AG04450 (cell line): ENCODE data around the gene PTPRQ. TPM values are rescaled to one million over a fixed set of nuclear protein-coding genes. Genes with fewer than 3 reads are reported as not detected.

Source experiments
- CTCF ChIA-PET: fragments of 300-600, 350-600 bp; formaldehyde crosslinking; extraction: SDS; loops from one replicate; lab custom pipeline; 2022; ENCODE audit warnings: antibody characterized with exemption, inconsistent platforms; lab: Charles Lee
- POLR2A ChIA-PET: fragments of 350-600 bp; formaldehyde crosslinking; extraction: SDS; loops from one replicate; lab custom pipeline; 2021; ENCODE audit warnings: antibody characterized with exemption, inconsistent platforms; lab: Yijun Ruan, JAX
- DNase-seq: peaks from one replicate; pipeline ENCODE4 v3.0.0-alpha.2; 2011; ENCODE audit warnings: low read depth, low spot score
- H3K27ac ChIP-seq: one replicate; pipeline ENCODE4 v1.5.1; 2012; ENCODE audit warnings: low read depth, low read length, control low read depth
- H3K27me3 ChIP-seq: one replicate; pipeline ENCODE4 v1.6.0; 2012; ENCODE audit warnings: low read length; ENCODE audit not compliant: control insufficient read depth, insufficient read depth
- H3K4me3 ChIP-seq: 2 replicates; pipeline ENCODE4 v1.5.1; 2011; ENCODE audit warnings: mild to moderate bottlenecking, low read depth, low read length, control low read depth
- H3K9me3 ChIP-seq: 2 replicates; pipeline ENCODE4 v1.5.1; 2012; ENCODE audit warnings: low read length; ENCODE audit not compliant: control insufficient read depth, insufficient read depth
- CTCF ChIP-seq: IDR thresholded peaks from 2 replicates; pipeline ENCODE4 v1.5.1; 2011; ENCODE audit warnings: low read depth, low read length, control low read depth, inconsistent platforms
- polyA plus RNA-seq: library from polyadenylated mRNA; depleted of rRNA; stranded (reverse); fragments of >200 nt; gene quantifications from 2 replicates; pipeline ENCODE4 v1.2.3, GENCODE V29; 2011

PTPRQ gene
- polyA plus RNA-seq, 1 experiment, result 1.1 TPM

- CTCF ChIA-PET, result interaction anchor here (1.0 kb wide), 1 partner anchor 30 kb away, joined by 3 read pairs; no protein-coding TSS in a partner anchor
- no peaks in the 10 kb centered on the region for H3K9me3 ChIP-seq
These were observed 158.4 kb downstream of the PTPRQ start for GRCh38 chr12:80602455-80602854.

GRCh38 chr12:80607361-80608135, 163.5 kb downstream of the PTPRQ start:
- TF ChIP-seq CTCF, result 0 out of 2 replicates have a peak, but pooled peaks have one; percentile 15
- DNase-seq, result no peak
- POLR2A ChIA-PET, result no interaction called here
- Histone ChIP-seq H3K27ac (no peak overlapping the region), H3K27me3 (no peaks in the 10 kb centered on the region), H3K4me3 (no peak overlapping the region), H3K9me3 (no peaks in the 10 kb centered on the region)
- CTCF ChIA-PET, result interaction anchor here (0.7 to 1.6 kb wide), 6 partner anchors 9 to 100 kb away, joined by 3 read pairs; no protein-coding TSS in a partner anchor

More at GRCh38 chr12:80602455-80602854, 158.4 kb downstream of the PTPRQ start:
- no peak for TF ChIP-seq CTCF
- Histone ChIP-seq H3K4me3 (no peak overlapping the region), H3K27ac (no peak overlapping the region), H3K27me3 (no peaks in the 10 kb centered on the region)
- no peak for DNase-seq
- POLR2A ChIA-PET, result no interaction called here

DNA sequence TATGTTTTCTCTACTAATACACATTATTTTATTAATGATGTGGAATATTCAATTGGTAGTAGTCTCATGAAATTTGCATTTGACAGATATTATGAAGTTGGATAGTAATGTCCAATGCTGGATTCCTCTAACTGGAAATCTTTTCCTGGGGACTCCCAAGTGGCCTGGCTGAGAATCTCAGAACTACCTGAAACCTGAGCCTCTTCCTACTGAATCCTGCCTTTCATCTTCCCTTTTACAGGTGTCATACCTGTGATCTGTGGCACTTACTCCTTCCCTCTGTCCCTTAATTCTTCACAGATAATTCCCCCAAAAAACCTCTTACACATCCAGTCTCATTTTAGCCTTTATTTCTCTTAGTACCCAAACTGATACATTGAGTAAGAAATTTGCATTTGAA, 173.7 kb downstream of the PTPRQ start:
- ChIA-PET POLR2A (no interaction called here), CTCF (interaction anchor here (0.6 kb wide), 1 partner anchor 8 kb away, joined by 3 read pairs; no protein-coding TSS in a partner anchor)
- H3K27ac ChIP-seq, result no peak overlapping the region
- no peak overlapping the region for H3K4me3 ChIP-seq
- DNase-seq, result no peak
- no peaks in the 10 kb centered on the region for H3K9me3 ChIP-seq
- no peak for TF ChIP-seq CTCF
- H3K27me3 ChIP-seq, result no peaks in the 10 kb centered on the region

DNA sequence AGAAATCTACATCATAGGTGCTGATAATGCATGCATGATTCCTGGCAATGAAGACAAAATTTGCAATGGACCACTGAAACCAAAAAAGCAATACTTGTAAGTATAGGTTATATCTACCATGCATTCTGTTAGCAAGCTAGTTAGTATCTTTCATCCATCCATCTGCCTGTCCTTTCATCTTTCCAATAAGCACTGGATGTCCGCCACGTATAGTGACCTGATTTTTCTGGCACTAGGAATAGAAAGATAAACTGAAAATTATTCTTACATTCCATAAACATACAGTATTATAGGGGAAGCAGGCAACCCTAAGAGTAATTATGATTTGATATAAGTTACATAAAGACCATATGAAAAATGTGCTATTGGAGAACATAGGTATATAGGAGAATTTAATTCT, 176.2 kb downstream of the PTPRQ start:
- no peaks in the 10 kb centered on the region for H3K27me3 ChIP-seq
- no peak overlapping the region for H3K27ac ChIP-seq
- TF ChIP-seq CTCF, result no peak
- ChIA-PET CTCF (interaction anchor here (1.6 kb wide), 1 partner anchor 22 kb away, joined by 4 read pairs; no protein-coding TSS in a partner anchor), POLR2A (no interaction called here)
- H3K4me3 ChIP-seq, result no peak overlapping the region
- no peaks in the 10 kb centered on the region for H3K9me3 ChIP-seq
- DNase-seq, result no peak

DNA sequence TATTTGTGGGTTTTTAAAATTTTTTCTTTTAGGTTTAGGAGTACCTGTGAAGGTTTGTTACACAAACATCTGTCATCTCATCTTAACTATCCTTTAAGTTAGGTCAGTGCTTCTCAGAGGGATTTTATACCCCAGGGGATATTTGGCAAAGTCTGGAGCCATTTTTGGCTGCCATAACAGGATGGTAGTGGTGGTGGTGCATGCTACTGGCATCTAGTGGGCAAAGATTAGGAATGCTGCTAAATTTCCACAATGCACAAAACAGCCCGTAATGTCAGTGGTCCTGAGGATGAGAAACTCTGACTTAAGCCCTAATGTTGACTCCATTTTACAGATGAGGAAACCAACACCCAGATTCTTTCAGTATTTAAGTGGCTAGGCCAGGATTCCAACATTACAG, 178.2 kb downstream of the PTPRQ start:
- no peak for DNase-seq
- ChIA-PET CTCF (interaction anchor here (0.7 to 1.2 kb wide), 2 partner anchors 11 to 14 kb away, joined by 3 read pairs; no protein-coding TSS in a partner anchor), POLR2A (no interaction called here)
- TF ChIP-seq CTCF, result 0 out of 2 replicates have a peak, but pooled peaks have one; percentile 25
- Histone ChIP-seq H3K9me3 (no peaks in the 10 kb centered on the region), H3K27ac (no peak overlapping the region), H3K4me3 (no peak overlapping the region), H3K27me3 (no peaks in the 10 kb centered on the region)
